ENCODE measurements around the gene CACNG4.

CACNG4 gene

DNA sequence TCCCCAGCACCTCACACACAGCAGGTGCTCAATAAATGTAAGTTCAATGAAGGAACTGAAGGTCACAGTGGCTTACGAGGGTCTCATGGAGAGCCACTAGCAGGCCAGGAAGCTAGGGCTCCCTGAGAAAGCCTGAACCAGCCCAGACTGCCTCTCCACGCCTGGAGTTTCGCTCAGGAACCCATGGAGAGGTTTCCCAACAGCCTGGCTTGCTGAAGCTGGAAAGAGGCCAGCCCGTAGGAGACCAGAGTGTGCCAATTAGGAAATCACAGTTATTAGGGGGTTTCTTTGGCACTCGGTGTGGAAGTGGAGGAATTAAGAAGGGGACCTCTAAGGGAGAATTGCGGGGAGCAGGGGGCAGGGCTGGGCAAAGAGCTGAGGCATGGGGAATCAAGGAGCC lies 43.6 kb downstream of the CACNG4 start:
- H3K4me1 ChIP-seq (ENCODE audit: control insufficient read depth, insufficient read depth, low read length, poor library complexity, severe bottlenecking): no peaks in the 10 kb centered on the region
- no peaks in the 10 kb centered on the region for H3K36me3 ChIP-seq (ENCODE audit: control insufficient read depth, insufficient read depth, low read length)
- no peak for DNase-seq
- H3K27me3 ChIP-seq (replicated peaks; ENCODE audit: control insufficient read depth, insufficient read depth, low read length, poor library complexity, severe bottlenecking): no peaks in the 10 kb centered on the region
- H3K27ac ChIP-seq (ENCODE audit: insufficient read depth, low read length, poor library complexity, severe bottlenecking): no peak overlapping the region
- H3K9me3 ChIP-seq (ENCODE audit: control insufficient read depth, low read length): no peaks in the 10 kb centered on the region
- H3K4me3 ChIP-seq (ENCODE audit: insufficient read depth, low read depth, low read length, poor library complexity, severe bottlenecking): no peak overlapping the region

DNA sequence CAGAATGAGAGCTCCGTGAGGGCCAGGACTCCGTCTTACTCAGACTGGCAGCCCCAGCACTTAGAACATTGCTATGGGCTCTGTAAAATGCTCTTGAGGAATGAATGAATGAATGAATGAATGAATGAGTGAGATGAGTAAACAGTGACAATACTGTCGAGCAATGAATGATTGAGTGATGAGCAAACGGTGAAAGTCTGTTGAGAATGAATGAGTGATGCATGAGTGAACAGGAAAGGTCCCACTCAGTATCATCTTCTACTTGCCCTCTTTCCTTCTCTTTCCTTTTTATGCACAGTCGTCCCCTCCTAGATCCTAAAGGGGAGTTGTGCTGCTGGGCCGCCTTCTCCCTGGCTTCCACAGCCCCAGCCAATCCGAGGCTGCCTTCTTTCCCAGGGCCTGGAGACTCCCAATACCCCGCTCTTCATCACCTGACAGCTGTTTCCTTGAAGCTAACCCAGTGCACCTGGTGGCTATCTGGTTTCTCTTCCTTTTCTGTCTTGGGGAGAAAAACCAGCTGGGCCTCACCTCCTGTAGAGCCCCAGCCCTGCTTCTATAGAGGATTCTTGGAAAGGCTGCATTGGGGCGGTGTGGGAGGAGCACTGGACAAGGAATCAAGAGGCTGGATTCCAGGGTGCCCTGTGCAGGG lies 47.1 kb downstream of the CACNG4 start:
- DNase-seq: no peak

DNA sequence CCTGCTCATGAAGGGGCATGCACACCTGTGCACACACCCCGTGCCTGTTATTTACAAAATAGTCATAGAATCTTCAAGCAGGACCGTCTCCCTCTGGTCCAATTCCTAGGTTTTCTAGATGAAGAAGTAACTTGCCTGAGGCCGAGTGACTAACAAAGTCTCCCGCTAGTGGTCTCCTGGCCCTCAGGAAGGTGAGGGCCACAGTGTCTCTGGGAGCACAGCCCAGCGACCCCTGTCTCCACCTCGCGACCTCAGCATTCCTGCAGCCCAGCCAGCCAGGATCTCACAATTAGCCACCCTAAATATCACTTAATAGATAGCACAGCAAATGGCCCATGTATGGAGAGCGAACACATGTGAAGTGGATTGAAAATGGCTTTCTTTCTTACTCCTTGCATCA lies 49.4 kb downstream of the CACNG4 start:
- no peak for DNase-seq
- Histone ChIP-seq H3K9me3 (ENCODE audit: control insufficient read depth, low read length) (no peaks in the 10 kb centered on the region), H3K27ac (ENCODE audit: insufficient read depth, low read length, poor library complexity, severe bottlenecking) (no peak overlapping the region), H3K36me3 (ENCODE audit: control insufficient read depth, insufficient read depth, low read length) (no peaks in the 10 kb centered on the region), H3K4me3 (ENCODE audit: insufficient read depth, low read depth, low read length, poor library complexity, severe bottlenecking) (no peak overlapping the region), H3K27me3 (replicated peaks; ENCODE audit: control insufficient read depth, insufficient read depth, low read length, poor library complexity, severe bottlenecking) (no peaks in the 10 kb centered on the region), H3K4me1 (ENCODE audit: control insufficient read depth, insufficient read depth, low read length, poor library complexity, severe bottlenecking) (no peaks in the 10 kb centered on the region)

More for the DNA sequence above, 47.1 kb downstream of the CACNG4 start:
- no peaks in the 10 kb centered on the region for H3K36me3 ChIP-seq (ENCODE audit: control insufficient read depth, insufficient read depth, low read length)
- H3K4me3 ChIP-seq (ENCODE audit: insufficient read depth, low read depth, low read length, poor library complexity, severe bottlenecking): no peak overlapping the region
- no peak overlapping the region for H3K27ac ChIP-seq (ENCODE audit: insufficient read depth, low read length, poor library complexity, severe bottlenecking)
- H3K9me3 ChIP-seq (ENCODE audit: control insufficient read depth, low read length): no peaks in the 10 kb centered on the region
- no peaks in the 10 kb centered on the region for H3K4me1 ChIP-seq (ENCODE audit: control insufficient read depth, insufficient read depth, low read length, poor library complexity, severe bottlenecking)
- no peaks in the 10 kb centered on the region for H3K27me3 ChIP-seq (replicated peaks; ENCODE audit: control insufficient read depth, insufficient read depth, low read length, poor library complexity, severe bottlenecking)

DNA sequence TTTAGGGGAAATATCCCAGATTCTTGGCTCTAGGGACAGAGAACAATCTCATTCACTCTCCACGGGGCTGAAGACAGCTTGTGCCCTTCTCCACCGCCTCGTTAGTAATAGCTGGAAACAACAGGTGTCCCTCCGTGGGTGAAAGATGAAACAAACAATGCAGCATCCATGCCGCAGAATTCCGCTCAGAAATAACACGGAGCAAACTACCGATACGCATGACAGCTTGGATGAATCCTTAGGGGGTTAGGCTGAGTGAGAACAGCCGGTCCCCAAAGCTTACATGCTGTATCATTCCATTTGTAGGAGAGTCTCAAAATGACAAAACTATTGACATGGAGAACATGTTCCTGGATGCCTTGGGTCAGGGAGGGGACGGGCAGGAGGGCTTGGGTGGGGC lies 50.5 kb downstream of the CACNG4 start:
- DNase-seq: no peak
- H3K36me3 ChIP-seq (ENCODE audit: control insufficient read depth, insufficient read depth, low read length): no peaks in the 10 kb centered on the region
- H3K27ac ChIP-seq (ENCODE audit: insufficient read depth, low read length, poor library complexity, severe bottlenecking): no peak overlapping the region
- H3K4me3 ChIP-seq (ENCODE audit: insufficient read depth, low read depth, low read length, poor library complexity, severe bottlenecking): no peak overlapping the region
- H3K27me3 ChIP-seq (replicated peaks; ENCODE audit: control insufficient read depth, insufficient read depth, low read length, poor library complexity, severe bottlenecking): no peaks in the 10 kb centered on the region
- H3K9me3 ChIP-seq (ENCODE audit: control insufficient read depth, low read length): no peaks in the 10 kb centered on the region
- no peaks in the 10 kb centered on the region for H3K4me1 ChIP-seq (ENCODE audit: control insufficient read depth, insufficient read depth, low read length, poor library complexity, severe bottlenecking)

DNA sequence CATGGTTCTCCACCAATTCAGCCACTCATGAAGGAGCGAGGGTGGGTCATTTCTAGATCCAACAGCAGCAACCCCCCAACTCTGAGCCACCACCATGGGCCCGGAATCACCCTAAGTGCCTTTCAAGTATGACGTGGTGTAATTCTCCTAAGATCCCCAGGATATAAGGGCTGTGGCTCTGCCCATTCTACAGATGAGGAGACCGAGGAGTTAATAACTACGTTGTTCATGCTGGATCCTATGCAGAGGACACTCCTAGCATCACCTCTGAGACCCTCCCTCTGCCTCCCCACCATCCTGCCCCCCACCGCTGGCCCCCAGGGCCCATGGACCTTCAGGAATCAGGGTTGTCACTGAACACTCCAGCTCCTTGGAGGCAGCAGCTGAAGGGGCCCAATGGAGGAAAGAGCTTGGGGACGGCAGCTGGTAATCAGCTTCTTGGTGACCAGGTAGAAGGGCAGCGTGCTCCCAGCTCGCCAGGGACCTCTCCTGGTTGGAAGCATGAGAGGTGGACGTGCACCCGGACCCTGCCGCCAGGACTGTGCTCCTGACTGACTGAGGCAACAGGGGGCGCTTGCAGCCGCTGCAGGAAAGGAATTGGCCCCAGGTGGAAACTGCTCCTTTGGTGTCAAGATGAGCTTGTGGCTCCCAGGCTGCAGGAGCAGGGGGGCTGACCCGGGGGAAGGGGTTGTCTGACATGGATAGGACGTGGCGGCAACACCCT lies 51.7 kb downstream of the CACNG4 start:
- Histone ChIP-seq H3K27me3 (replicated peaks; ENCODE audit: control insufficient read depth, insufficient read depth, low read length, poor library complexity, severe bottlenecking) (no peaks in the 10 kb centered on the region), H3K27ac (ENCODE audit: insufficient read depth, low read length, poor library complexity, severe bottlenecking) (no peak overlapping the region), H3K9me3 (ENCODE audit: control insufficient read depth, low read length) (no peaks in the 10 kb centered on the region), H3K36me3 (ENCODE audit: control insufficient read depth, insufficient read depth, low read length) (no peaks in the 10 kb centered on the region), H3K4me3 (ENCODE audit: insufficient read depth, low read depth, low read length, poor library complexity, severe bottlenecking) (no peak overlapping the region), H3K4me1 (ENCODE audit: control insufficient read depth, insufficient read depth, low read length, poor library complexity, severe bottlenecking) (no peaks in the 10 kb centered on the region)
- DNase-seq: no peak

DNA sequence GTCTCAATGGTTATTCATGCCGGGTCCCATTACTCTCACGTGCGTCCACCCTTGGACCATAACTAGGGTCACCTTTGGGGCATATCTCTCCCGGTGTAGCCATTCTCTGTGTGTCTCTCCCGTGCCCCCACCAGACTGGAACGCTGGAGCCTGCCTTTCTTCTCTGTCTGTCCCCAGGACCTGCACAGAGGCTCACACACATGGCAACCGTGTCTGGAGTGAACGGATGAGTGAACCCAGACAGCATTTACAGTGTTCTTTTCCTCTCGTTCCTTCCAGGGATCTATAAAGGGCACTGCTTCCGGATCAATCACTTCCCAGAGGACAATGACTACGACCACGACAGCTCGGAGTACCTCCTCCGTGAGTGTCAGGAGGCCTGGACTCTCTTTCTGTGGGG lies 53.4 kb downstream of the CACNG4 start:
- Histone ChIP-seq H3K4me3 (ENCODE audit: insufficient read depth, low read depth, low read length, poor library complexity, severe bottlenecking) (no peak overlapping the region), H3K27ac (ENCODE audit: insufficient read depth, low read length, poor library complexity, severe bottlenecking) (no peak overlapping the region), H3K27me3 (replicated peaks; ENCODE audit: control insufficient read depth, insufficient read depth, low read length, poor library complexity, severe bottlenecking) (no peaks in the 10 kb centered on the region), H3K9me3 (ENCODE audit: control insufficient read depth, low read length) (no peaks in the 10 kb centered on the region), H3K4me1 (ENCODE audit: control insufficient read depth, insufficient read depth, low read length, poor library complexity, severe bottlenecking) (no peaks in the 10 kb centered on the region), H3K36me3 (ENCODE audit: control insufficient read depth, insufficient read depth, low read length) (no peaks in the 10 kb centered on the region)
- no peak for DNase-seq

DNA sequence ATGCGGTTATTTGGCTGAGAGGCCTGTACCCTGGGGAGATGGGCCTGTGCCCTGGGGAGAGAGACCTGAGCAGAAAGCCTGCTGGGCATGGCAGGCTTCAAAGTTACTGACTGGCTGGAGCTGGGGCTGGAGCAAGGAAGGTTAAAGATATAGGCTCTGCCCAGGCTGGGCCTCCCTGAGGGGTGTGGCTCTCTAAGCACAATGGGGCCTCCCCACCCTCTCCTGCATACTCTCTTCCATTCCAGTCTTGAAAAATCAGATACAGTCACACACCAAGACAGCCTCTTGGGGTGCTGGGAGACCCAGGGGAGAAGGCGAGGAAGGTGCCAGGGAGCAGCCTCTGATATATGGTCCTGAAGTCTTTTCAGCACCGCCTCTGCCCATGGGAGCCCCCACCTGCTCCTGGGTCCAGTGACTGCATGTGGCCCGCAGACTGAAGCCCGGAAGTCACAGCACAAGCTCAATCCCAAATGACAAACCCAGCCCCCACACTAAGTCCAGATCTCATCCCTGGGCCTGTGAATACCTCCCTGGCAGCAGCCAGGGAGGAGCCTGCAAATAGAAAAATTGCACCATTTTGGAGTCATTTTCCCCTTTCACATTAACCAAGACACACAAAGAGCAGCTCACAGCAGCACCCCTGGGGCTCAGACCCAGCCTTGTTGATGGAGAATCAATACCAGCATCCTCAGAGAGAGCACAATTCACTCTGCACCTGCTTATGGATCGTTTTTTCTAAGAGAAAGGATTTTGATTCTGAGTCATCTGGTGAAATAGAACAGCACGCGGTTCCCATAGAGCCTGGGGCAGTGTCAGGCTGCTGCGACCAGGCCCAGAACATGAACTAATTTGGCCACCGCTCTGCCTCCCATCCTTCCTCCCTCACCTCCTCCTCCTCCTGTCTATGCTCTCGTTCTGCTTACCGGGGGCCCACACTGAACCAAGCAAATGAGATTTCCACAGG lies 54.2 kb downstream of the CACNG4 start:
- Histone ChIP-seq H3K4me1 (ENCODE audit: control insufficient read depth, insufficient read depth, low read length, poor library complexity, severe bottlenecking) (no peaks in the 10 kb centered on the region), H3K4me3 (ENCODE audit: insufficient read depth, low read depth, low read length, poor library complexity, severe bottlenecking) (no peak overlapping the region), H3K9me3 (ENCODE audit: control insufficient read depth, low read length) (no peaks in the 10 kb centered on the region), H3K36me3 (ENCODE audit: control insufficient read depth, insufficient read depth, low read length) (no peaks in the 10 kb centered on the region), H3K27ac (ENCODE audit: insufficient read depth, low read length, poor library complexity, severe bottlenecking) (no peak overlapping the region), H3K27me3 (replicated peaks; ENCODE audit: control insufficient read depth, insufficient read depth, low read length, poor library complexity, severe bottlenecking) (no peaks in the 10 kb centered on the region)
- DNase-seq: no peak

DNA sequence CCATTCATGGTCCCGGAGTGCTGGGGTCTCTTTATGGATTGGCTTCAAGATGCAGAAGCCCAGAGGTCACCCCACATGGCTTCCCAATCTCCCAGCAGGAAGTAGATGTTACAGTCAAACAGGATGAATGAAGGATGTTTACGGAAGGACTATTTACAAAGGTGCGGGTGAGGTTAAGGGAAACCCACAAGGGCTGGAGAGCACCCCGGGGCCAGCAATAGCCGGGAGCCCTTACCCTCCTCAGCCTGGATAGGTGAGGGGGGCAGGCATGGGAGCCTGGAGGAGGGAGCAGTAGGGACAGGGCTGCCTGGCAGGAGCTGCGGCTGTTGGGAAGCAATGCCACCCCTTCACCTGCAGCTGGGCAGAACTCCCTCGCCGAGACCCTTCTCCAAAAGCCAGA lies 55.3 kb downstream of the CACNG4 start:
- H3K9me3 ChIP-seq (ENCODE audit: control insufficient read depth, low read length): no peaks in the 10 kb centered on the region
- no peaks in the 10 kb centered on the region for H3K4me1 ChIP-seq (ENCODE audit: control insufficient read depth, insufficient read depth, low read length, poor library complexity, severe bottlenecking)
- H3K27ac ChIP-seq (ENCODE audit: insufficient read depth, low read length, poor library complexity, severe bottlenecking): no peak overlapping the region
- no peak for DNase-seq
- no peak overlapping the region for H3K4me3 ChIP-seq (ENCODE audit: insufficient read depth, low read depth, low read length, poor library complexity, severe bottlenecking)
- H3K36me3 ChIP-seq (ENCODE audit: control insufficient read depth, insufficient read depth, low read length): no peaks in the 10 kb centered on the region
- no peaks in the 10 kb centered on the region for H3K27me3 ChIP-seq (replicated peaks; ENCODE audit: control insufficient read depth, insufficient read depth, low read length, poor library complexity, severe bottlenecking)

DNA sequence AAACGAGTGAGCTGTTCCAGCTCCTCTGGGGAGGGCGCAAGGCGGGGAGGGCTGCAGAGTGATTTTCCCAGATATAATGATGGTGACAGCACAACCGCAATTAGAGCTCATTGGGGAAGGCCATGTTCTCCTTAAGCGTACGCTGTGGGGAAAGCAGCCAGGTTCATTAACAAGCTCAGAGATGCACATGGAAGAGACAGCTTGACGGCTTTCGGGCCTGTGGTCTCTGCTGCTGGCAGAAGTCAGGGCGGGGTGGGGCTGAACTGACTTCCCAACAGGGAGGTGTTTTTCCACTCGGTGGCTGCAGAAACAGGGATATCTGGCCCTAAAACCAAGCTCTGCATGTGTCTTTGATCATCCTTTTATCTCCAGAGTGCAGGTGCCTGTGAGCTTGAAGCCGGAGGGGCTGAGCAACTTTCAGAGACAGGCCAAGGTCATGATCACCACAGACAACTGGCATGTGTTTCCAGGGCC lies 55.8 kb downstream of the CACNG4 start:
- Histone ChIP-seq H3K27ac (ENCODE audit: insufficient read depth, low read length, poor library complexity, severe bottlenecking) (no peak overlapping the region), H3K9me3 (ENCODE audit: control insufficient read depth, low read length) (no peaks in the 10 kb centered on the region), H3K4me3 (ENCODE audit: insufficient read depth, low read depth, low read length, poor library complexity, severe bottlenecking) (no peak overlapping the region), H3K4me1 (ENCODE audit: control insufficient read depth, insufficient read depth, low read length, poor library complexity, severe bottlenecking) (no peaks in the 10 kb centered on the region), H3K27me3 (replicated peaks; ENCODE audit: control insufficient read depth, insufficient read depth, low read length, poor library complexity, severe bottlenecking) (no peaks in the 10 kb centered on the region), H3K36me3 (ENCODE audit: control insufficient read depth, insufficient read depth, low read length) (no peaks in the 10 kb centered on the region)
- no peak for DNase-seq
